Mesenchymal stem cell (in vitro differentiated cells and primary cell): ENCODE data around the gene RFC4.

Source experiments
- DNase-seq: peaks from one replicate; pipeline ENCODE4 v3.0.0-alpha.2; 2013
- H2AFZ ChIP-seq: one replicate; pipeline ENCODE4 v1.6.1; 2013; ENCODE audit warnings: low read depth, mild to moderate bottlenecking, control low read depth, inconsistent platforms, low read length, moderate library complexity
- H2AK5ac ChIP-seq: 2 replicates; pipeline ENCODE4 v1.6.1; 2013; ENCODE audit warnings: low read length, moderate library complexity, mild to moderate bottlenecking, inconsistent platforms; ENCODE audit not compliant: severe bottlenecking
- H2BK120ac ChIP-seq: one replicate; pipeline ENCODE4 v1.6.1; 2013; ENCODE audit warnings: low read depth, mild to moderate bottlenecking, inconsistent platforms, low read length, moderate library complexity
- H2BK12ac ChIP-seq, 2 experiments: one replicate each; pipeline ENCODE4 v1.6.1; 2013; ENCODE audit warnings: inconsistent platforms in 2 of 2, low read length in 2 of 2, mild to moderate bottlenecking in 2 of 2, moderate library complexity in 2 of 2, control low read depth in 1 of 2
- H2BK15ac ChIP-seq: one replicate; pipeline ENCODE4 v1.6.1; 2013; ENCODE audit warnings: mild to moderate bottlenecking, low read depth, inconsistent platforms; ENCODE audit not compliant: poor library complexity, severe bottlenecking
- H2BK5ac ChIP-seq: 2 replicates; pipeline ENCODE4 v1.6.1; 2013; ENCODE audit warnings: low read depth, mild to moderate bottlenecking, low read length, control low read depth, inconsistent platforms; ENCODE audit not compliant: poor library complexity, severe bottlenecking
- H3K14ac ChIP-seq, 2 experiments: one replicate each; pipeline ENCODE4 v1.6.1; 2013; ENCODE audit warnings: inconsistent platforms in 2 of 2, low read length in 2 of 2, control low read depth in 1 of 2, mild to moderate bottlenecking in 1 of 2, moderate library complexity in 1 of 2
- H3K18ac ChIP-seq, 2 experiments: one replicate each; pipeline ENCODE4 v1.6.1; 2013; ENCODE audit warnings: inconsistent platforms in 2 of 2, low read length in 2 of 2, control low read depth in 1 of 2, low read depth in 1 of 2, mild to moderate bottlenecking in 1 of 2
- H3K23ac ChIP-seq, 2 experiments: one replicate each; pipeline ENCODE4 v1.6.1; 2013; ENCODE audit warnings: inconsistent platforms in 2 of 2, low read length in 2 of 2, mild to moderate bottlenecking in 2 of 2, moderate library complexity in 2 of 2, control low read depth in 1 of 2
- H3K27ac ChIP-seq: 2 replicates; pipeline ENCODE4 v1.5.1; 2013; ENCODE audit warnings: mild to moderate bottlenecking, moderate library complexity, low read length, control low read depth, inconsistent platforms; ENCODE audit not compliant: poor library complexity, severe bottlenecking
- H3K27me3 ChIP-seq, 2 experiments: 2 replicates each; pipeline versions ENCODE4 v1.6.1 to v1.7.0; 2013; ENCODE audit warnings: low read length in 2 of 2, mild to moderate bottlenecking in 2 of 2, moderate library complexity in 2 of 2, control low read depth in 1 of 2, inconsistent platforms in 1 of 2; ENCODE audit not compliant: control insufficient read depth in 1 of 2, insufficient read depth in 1 of 2
- H3K36me3 ChIP-seq, 2 experiments: 2 replicates each; pipeline versions ENCODE4 v1.6.1 to v1.7.0; 2013; ENCODE audit warnings: low read length in 2 of 2, control low read depth in 1 of 2, inconsistent platforms in 1 of 2, low read depth in 1 of 2, mild to moderate bottlenecking in 1 of 2; ENCODE audit not compliant: insufficient read depth in 2 of 2, control insufficient read depth in 1 of 2
- H3K4ac ChIP-seq, 2 experiments: one replicate each; pipeline ENCODE4 v1.6.1; 2013; ENCODE audit warnings: inconsistent platforms in 2 of 2, low read length in 2 of 2, mild to moderate bottlenecking in 2 of 2, moderate library complexity in 2 of 2, control low read depth in 1 of 2, low read depth in 1 of 2
- H3K4me1 ChIP-seq: 2 replicates; pipeline ENCODE4 v1.6.1; 2013; ENCODE audit warnings: low read depth, low read length, control low read depth; ENCODE audit not compliant: control insufficient read depth, insufficient read depth
- H3K4me2 ChIP-seq: 2 replicates; pipeline ENCODE4 v1.6.1; 2013; ENCODE audit warnings: low read length, mild to moderate bottlenecking, inconsistent platforms; ENCODE audit not compliant: poor library complexity, severe bottlenecking
- H3K4me3 ChIP-seq, 2 experiments: 2 replicates each; pipeline versions ENCODE4 v1.5.1 to v1.7.0; 2013; ENCODE audit warnings: low read length in 2 of 2, mild to moderate bottlenecking in 2 of 2, control low read depth in 1 of 2, low read depth in 1 of 2; ENCODE audit not compliant: insufficient read depth in 1 of 2
- H3K79me1 ChIP-seq: replicated peaks from 2 replicates; pipeline ENCODE4 v1.6.1; 2013; ENCODE audit warnings: mild to moderate bottlenecking, control low read depth, low read length, inconsistent platforms; ENCODE audit not compliant: poor library complexity, severe bottlenecking
- H3K9ac ChIP-seq: 2 replicates; pipeline ENCODE4 v1.7.0; 2013; ENCODE audit warnings: mild to moderate bottlenecking, low read length, moderate library complexity
- H3K9me3 ChIP-seq: 2 replicates; pipeline ENCODE4 v1.7.0; 2013; ENCODE audit warnings: mild to moderate bottlenecking, low read length; ENCODE audit not compliant: control insufficient read depth
- H4K8ac ChIP-seq: one replicate; pipeline ENCODE4 v1.6.1; 2013; ENCODE audit warnings: inconsistent platforms, mild to moderate bottlenecking, low read length, moderate library complexity
- H4K91ac ChIP-seq: one replicate; pipeline ENCODE4 v1.6.1; 2013; ENCODE audit warnings: mild to moderate bottlenecking, low read length, inconsistent platforms
- WGBS: methylation state at CpG from one replicate; pipeline ENCODE4 v1.1.7; 2013; ENCODE audit warnings: mixed read lengths; 5-methylcytosine and 5-hydroxymethylcytosine counted together

RFC4 gene

GRCh38 chr3:186844908-186845307, 38.6 kb upstream of the RFC4 start:
- Histone ChIP-seq H2BK5ac (no peak overlapping the region), H3K4ac (no peak overlapping the region), H2BK12ac (no peak overlapping the region), H2BK15ac (no peak overlapping the region), H3K14ac (no peak overlapping the region), H3K4me3 (no peak overlapping the region), H3K23ac (no peak overlapping the region), H2AFZ (no peak overlapping the region), H4K91ac (no peak overlapping the region), H3K79me1 (no peaks in the 10 kb centered on the region), H3K9ac (no peak overlapping the region), H3K36me3 (no peaks in the 10 kb centered on the region), H3K27ac (no peak overlapping the region), H4K8ac (no peak overlapping the region), H3K4me2 (no peak overlapping the region), H2BK120ac (no peak overlapping the region), H3K4me1 (no peaks in the 10 kb centered on the region), H3K18ac (no peak overlapping the region), H2AK5ac (no peak overlapping the region), H3K9me3 (no peaks in the 10 kb centered on the region), H3K27me3 (peaks cover 14 to 52% of the 10 kb centered on the region in 2 experiments)
- no peak for DNase-seq
- 85% methylated on average over 9 of the region's 11 CpGs for WGBS

- 89% methylated on average over 3 of the region's 3 CpGs for WGBS
- no peaks in the 10 kb centered on the region for H3K9me3 ChIP-seq
- H3K27me3 ChIP-seq: peaks cover 14 to 41% of the 10 kb centered on the region in 2 experiments
- H2AFZ ChIP-seq: no peak overlapping the region
- no peak overlapping the region for H3K23ac ChIP-seq
- H3K9ac ChIP-seq: no peak overlapping the region
- no peaks in the 10 kb centered on the region for H3K36me3 ChIP-seq
- no peak overlapping the region for H3K14ac ChIP-seq
- no peak overlapping the region for H3K4ac ChIP-seq
- H4K91ac ChIP-seq: no peak overlapping the region
- no peak overlapping the region for H3K18ac ChIP-seq
- H3K4me2 ChIP-seq: no peak overlapping the region
- H3K79me1 ChIP-seq: no peaks in the 10 kb centered on the region
- no peak overlapping the region for H2BK15ac ChIP-seq
- no peak overlapping the region for H2BK12ac ChIP-seq
- no peak overlapping the region for H4K8ac ChIP-seq
- no peak overlapping the region for H3K4me3 ChIP-seq
- H3K27ac ChIP-seq: no peak overlapping the region
- DNase-seq: no peak
- H2BK120ac ChIP-seq: no peak overlapping the region
- H2BK5ac ChIP-seq: no peak overlapping the region
- H3K4me1 ChIP-seq: no peaks in the 10 kb centered on the region
- H2AK5ac ChIP-seq: no peak overlapping the region
These were observed 36.8 kb upstream of the RFC4 start for GRCh38 chr3:186843039-186843432.

- 82% methylated on average over 5 of the region's 7 CpGs for WGBS
- no peak within 1 kb of the TSS for H3K4me2 ChIP-seq
- H4K8ac ChIP-seq: no peak within 1 kb of the TSS
- H2BK15ac ChIP-seq: no peak within 1 kb of the TSS
- no peaks in the 10 kb centered on the region for H3K9me3 ChIP-seq
- no peak within 1 kb of the TSS for H3K27ac ChIP-seq
- no peaks in the 10 kb centered on the region for H3K4me1 ChIP-seq
- no peak within 1 kb of the TSS for H2AFZ ChIP-seq
- H2BK12ac ChIP-seq: no peak within 1 kb of the TSS
- no peaks in the 10 kb centered on the region for H3K36me3 ChIP-seq
- H2AK5ac ChIP-seq: no peak within 1 kb of the TSS
- no peak within 1 kb of the TSS for H3K4me3 ChIP-seq
- no peak within 1 kb of the TSS for H2BK120ac ChIP-seq
- H3K23ac ChIP-seq: no peak within 1 kb of the TSS
- H3K18ac ChIP-seq: no peak within 1 kb of the TSS
- DNase-seq: no peak
- H3K14ac ChIP-seq: no peak within 1 kb of the TSS
- H2BK5ac ChIP-seq: no peak within 1 kb of the TSS
- no peak within 1 kb of the TSS for H3K4ac ChIP-seq
- H3K9ac ChIP-seq: no peak within 1 kb of the TSS
- H3K79me1 ChIP-seq: no peaks in the 10 kb centered on the region
- H4K91ac ChIP-seq: no peak within 1 kb of the TSS
- H3K27me3 ChIP-seq: peaks cover 14 to 40% of the 10 kb centered on the region in 2 experiments
These were observed 36.2 kb upstream of the RFC4 start, which contains the start of gene ADIPOQ for GRCh38 chr3:186842426-186843038. Gene ADIPOQ, plus strand, starts transcription at chr3:186842710. Its CDS starts 10,349 bp downstream, at chr3:186853059.

- Histone ChIP-seq H4K91ac (no peak overlapping the region), H2BK12ac (no peak overlapping the region), H3K36me3 (no peaks in the 10 kb centered on the region), H3K4ac (no peak overlapping the region), H2BK120ac (no peak overlapping the region), H3K18ac (no peak overlapping the region), H3K9ac (no peak overlapping the region), H3K14ac (no peak overlapping the region), H3K4me2 (no peak overlapping the region), H3K4me1 (no peaks in the 10 kb centered on the region), H2AFZ (no peak overlapping the region), H3K27me3 (peaks cover 10 to 32% of the 10 kb centered on the region in 2 experiments), H2AK5ac (no peak overlapping the region), H2BK15ac (no peak overlapping the region), H4K8ac (no peak overlapping the region), H3K27ac (no peak overlapping the region), H3K79me1 (no peaks in the 10 kb centered on the region), H3K4me3 (no peak overlapping the region), H3K9me3 (no peaks in the 10 kb centered on the region), H2BK5ac (no peak overlapping the region), H3K23ac (no peak overlapping the region)
- DNase-seq: no peak
- WGBS: 75% methylated on average over 3 of the region's 4 CpGs
These were observed 35.3 kb upstream of the RFC4 start for GRCh38 chr3:186841620-186842019.
